ENCODE results near the gene BCAS1. TPM values are rescaled to one million over a fixed set of nuclear protein-coding genes. Genes with fewer than 3 reads are reported as not detected.

BCAS1 gene
- total and polyA plus RNA-seq, 2 donors = 0.38 to 1.5 TPM

- 97% methylated on average over 6 of the region's 6 CpGs for WGBS
- Histone ChIP-seq H3K27ac (ENCODE audit: low read depth in 1 of 2, low read length in 1 of 2) (no peak overlapping the region), H3K4me1 (ENCODE audit: control insufficient read depth in 2 of 2, insufficient read depth in 2 of 2, low read length in 2 of 2) (peaks cover 2 to 3% of the 10 kb centered on the region in 2 donors), H3K4me3 (ENCODE audit: low read length in 2 of 2) (no peak overlapping the region), H3K36me3 (ENCODE audit: control insufficient read depth in 2 of 2, insufficient read depth in 2 of 2, low read length in 1 of 2) (no peaks in the 10 kb centered on the region), H3K9me3 (ENCODE audit: control insufficient read depth in 2 of 2, insufficient read depth in 1 of 2, low read length in 1 of 2) (no peaks in the 10 kb centered on the region), H3K27me3 (ENCODE audit: control insufficient read depth in 2 of 2, insufficient read depth in 1 of 2, low read length in 1 of 2) (no peaks in the 10 kb centered on the region)
- DNase-seq (ENCODE audit: low read depth in 6 of 9, low spot score in 9 of 9) = no peak
These were observed 115.4 kb downstream of the BCAS1 start for GRCh38 chr20:53954723-53955658.

- WGBS = 99% methylated on average over 4 of the region's 4 CpGs
- DNase-seq (ENCODE audit: low read depth in 6 of 9, low spot score in 9 of 9) = no peak
- H3K36me3 ChIP-seq (ENCODE audit: control insufficient read depth in 2 of 2, insufficient read depth in 2 of 2, low read length in 1 of 2) = no peaks in the 10 kb centered on the region
- no peaks in the 10 kb centered on the region for H3K9me3 ChIP-seq (ENCODE audit: control insufficient read depth in 2 of 2, insufficient read depth in 1 of 2, low read length in 1 of 2)
- no peak overlapping the region for H3K27ac ChIP-seq (ENCODE audit: low read depth in 1 of 2, low read length in 1 of 2)
- H3K4me1 ChIP-seq (ENCODE audit: control insufficient read depth in 2 of 2, insufficient read depth in 2 of 2, low read length in 2 of 2) = peaks cover 17 to 22% of the 10 kb centered on the region in 2 donors
- H3K4me3 ChIP-seq (ENCODE audit: low read length in 2 of 2) = no peak overlapping the region
- no peaks in the 10 kb centered on the region for H3K27me3 ChIP-seq (ENCODE audit: control insufficient read depth in 2 of 2, insufficient read depth in 1 of 2, low read length in 1 of 2)
These were observed 117.8 kb downstream of the BCAS1 start for GRCh38 chr20:53952528-53953096.

- Histone ChIP-seq H3K4me3 (ENCODE audit: low read length in 2 of 2) (no peak overlapping the region), H3K9me3 (ENCODE audit: control insufficient read depth in 2 of 2, insufficient read depth in 1 of 2, low read length in 1 of 2) (no peaks in the 10 kb centered on the region)
- 98% methylated on average over 3 of the region's 3 CpGs for WGBS
These were observed 119.8 kb downstream of the BCAS1 start for GRCh38 chr20:53950578-53950977.

GRCh38 chr20:53950031-53950430 is 120.4 kb downstream of the BCAS1 start:
- Histone ChIP-seq H3K27ac (ENCODE audit: low read depth in 1 of 2, low read length in 1 of 2) (no peak overlapping the region), H3K9me3 (ENCODE audit: control insufficient read depth in 2 of 2, insufficient read depth in 1 of 2, low read length in 1 of 2) (no peaks in the 10 kb centered on the region), H3K4me1 (ENCODE audit: control insufficient read depth in 2 of 2, insufficient read depth in 2 of 2, low read length in 2 of 2) (peaks cover 17 to 22% of the 10 kb centered on the region in 2 donors), H3K27me3 (ENCODE audit: control insufficient read depth in 2 of 2, insufficient read depth in 1 of 2, low read length in 1 of 2) (no peaks in the 10 kb centered on the region), H3K36me3 (ENCODE audit: control insufficient read depth in 2 of 2, insufficient read depth in 2 of 2, low read length in 1 of 2) (no peaks in the 10 kb centered on the region), H3K4me3 (ENCODE audit: low read length in 2 of 2) (no peak overlapping the region)
- DNase-seq (ENCODE audit: low read depth in 6 of 9, low spot score in 9 of 9) = no peak
- WGBS = 59% methylated on average over 7 of the region's 7 CpGs

More at GRCh38 chr20:53950578-53950977, 119.8 kb downstream of the BCAS1 start:
- Histone ChIP-seq H3K36me3 (ENCODE audit: control insufficient read depth in 2 of 2, insufficient read depth in 2 of 2, low read length in 1 of 2) (no peaks in the 10 kb centered on the region), H3K27me3 (ENCODE audit: control insufficient read depth in 2 of 2, insufficient read depth in 1 of 2, low read length in 1 of 2) (no peaks in the 10 kb centered on the region), H3K27ac (ENCODE audit: low read depth in 1 of 2, low read length in 1 of 2) (no peak overlapping the region), H3K4me1 (ENCODE audit: control insufficient read depth in 2 of 2, insufficient read depth in 2 of 2, low read length in 2 of 2) (peaks cover 17 to 22% of the 10 kb centered on the region in 2 donors)
- no peak for DNase-seq (ENCODE audit: low read depth in 6 of 9, low spot score in 9 of 9)

- H3K9me3 ChIP-seq (ENCODE audit: control insufficient read depth in 2 of 2, insufficient read depth in 1 of 2, low read length in 1 of 2) = no peaks in the 10 kb centered on the region
- WGBS = 2% methylated on average over 10 of the region's 10 CpGs
- H3K36me3 ChIP-seq (ENCODE audit: control insufficient read depth in 2 of 2, insufficient read depth in 2 of 2, low read length in 1 of 2) = no peaks in the 10 kb centered on the region
- H3K27ac ChIP-seq (ENCODE audit: low read depth in 1 of 2, low read length in 1 of 2) = peak overlapping the region; percentile 77 to 78
- H3K4me1 ChIP-seq (ENCODE audit: control insufficient read depth in 2 of 2, insufficient read depth in 2 of 2, low read length in 2 of 2) = peaks cover 17 to 22% of the 10 kb centered on the region in 2 donors
- peak overlapping the region in 1 of 2 donors; percentile 4 for H3K4me3 ChIP-seq (ENCODE audit: low read length in 2 of 2)
- no peaks in the 10 kb centered on the region for H3K27me3 ChIP-seq (ENCODE audit: control insufficient read depth in 2 of 2, insufficient read depth in 1 of 2, low read length in 1 of 2)
- peak in 5 of 9 donors; percentile 60 to 87 (median 68) for DNase-seq (ENCODE audit: low read depth in 6 of 9, low spot score in 9 of 9)
These were observed 121.0 kb downstream of the BCAS1 start for GRCh38 chr20:53949319-53949839.

GRCh38 chr20:53948383-53949318 is 121.7 kb downstream of the BCAS1 start:
- Histone ChIP-seq H3K4me3 (ENCODE audit: low read length in 2 of 2) (peak overlapping the region in 1 of 2 donors; percentile 4), H3K27ac (ENCODE audit: low read depth in 1 of 2, low read length in 1 of 2) (peak overlapping the region; percentile 77 to 78), H3K4me1 (ENCODE audit: control insufficient read depth in 2 of 2, insufficient read depth in 2 of 2, low read length in 2 of 2) (peaks cover 17 to 22% of the 10 kb centered on the region in 2 donors), H3K9me3 (ENCODE audit: control insufficient read depth in 2 of 2, insufficient read depth in 1 of 2, low read length in 1 of 2) (no peaks in the 10 kb centered on the region), H3K27me3 (ENCODE audit: control insufficient read depth in 2 of 2, insufficient read depth in 1 of 2, low read length in 1 of 2) (no peaks in the 10 kb centered on the region), H3K36me3 (ENCODE audit: control insufficient read depth in 2 of 2, insufficient read depth in 2 of 2, low read length in 1 of 2) (no peaks in the 10 kb centered on the region)
- WGBS = 90% methylated on average over 11 of the region's 11 CpGs
- no peak for DNase-seq (ENCODE audit: low read depth in 6 of 9, low spot score in 9 of 9)

- no peak overlapping the region for H3K4me3 ChIP-seq (ENCODE audit: low read length in 2 of 2)
- no peaks in the 10 kb centered on the region for H3K36me3 ChIP-seq (ENCODE audit: control insufficient read depth in 2 of 2, insufficient read depth in 2 of 2, low read length in 1 of 2)
- no peak overlapping the region for H3K27ac ChIP-seq (ENCODE audit: low read depth in 1 of 2, low read length in 1 of 2)
- H3K4me1 ChIP-seq (ENCODE audit: control insufficient read depth in 2 of 2, insufficient read depth in 2 of 2, low read length in 2 of 2) = peaks cover 17 to 22% of the 10 kb centered on the region in 2 donors
- no peaks in the 10 kb centered on the region for H3K9me3 ChIP-seq (ENCODE audit: control insufficient read depth in 2 of 2, insufficient read depth in 1 of 2, low read length in 1 of 2)
- no peaks in the 10 kb centered on the region for H3K27me3 ChIP-seq (ENCODE audit: control insufficient read depth in 2 of 2, insufficient read depth in 1 of 2, low read length in 1 of 2)
- DNase-seq (ENCODE audit: low read depth in 6 of 9, low spot score in 9 of 9) = no peak
- WGBS = 96% methylated on average over 17 of the region's 17 CpGs
These were observed 122.7 kb downstream of the BCAS1 start for GRCh38 chr20:53947501-53948195.

GRCh38 chr20:53946106-53946505 is 124.3 kb downstream of the BCAS1 start:
- H3K4me1 ChIP-seq (ENCODE audit: control insufficient read depth in 2 of 2, insufficient read depth in 2 of 2, low read length in 2 of 2) = peaks cover 17 to 35% of the 10 kb centered on the region in 2 donors
- no peak overlapping the region for H3K4me3 ChIP-seq (ENCODE audit: low read length in 2 of 2)
- no peaks in the 10 kb centered on the region for H3K9me3 ChIP-seq (ENCODE audit: control insufficient read depth in 2 of 2, insufficient read depth in 1 of 2, low read length in 1 of 2)
- no peak for DNase-seq (ENCODE audit: low read depth in 6 of 9, low spot score in 9 of 9)
- no peaks in the 10 kb centered on the region for H3K36me3 ChIP-seq (ENCODE audit: control insufficient read depth in 2 of 2, insufficient read depth in 2 of 2, low read length in 1 of 2)
- no peak overlapping the region for H3K27ac ChIP-seq (ENCODE audit: low read depth in 1 of 2, low read length in 1 of 2)
- no peaks in the 10 kb centered on the region for H3K27me3 ChIP-seq (ENCODE audit: control insufficient read depth in 2 of 2, insufficient read depth in 1 of 2, low read length in 1 of 2)
- 79% methylated on average over 4 of the region's 4 CpGs for WGBS

All from thymus (tissue), 11 donors.